Osteoblast (primary cell): ENCODE data around the gene SMIM23. TPM values are rescaled to one million over a fixed set of nuclear protein-coding genes. Genes with fewer than 3 reads are reported as not detected.

Source experiments
- DNase-seq: peaks from one replicate; pipeline ENCODE4 v3.0.0; 2011; ENCODE audit warnings: low spot score, mixed read lengths; ENCODE audit not compliant: insufficient read length; ENCODE audit errors: missing footprints
- H2AFZ ChIP-seq: 2 replicates; pipeline ENCODE4 v1.6.0; 2011; ENCODE audit warnings: mild to moderate bottlenecking, low read length
- H3K27ac ChIP-seq: 2 replicates; pipeline ENCODE4 v1.5.1; 2011; ENCODE audit warnings: mild to moderate bottlenecking, low read depth, low read length, moderate library complexity
- H3K27me3 ChIP-seq: 2 replicates; pipeline ENCODE4 v1.6.0; 2012; ENCODE audit warnings: mild to moderate bottlenecking, control low read depth, inconsistent platforms, low read length, moderate library complexity; ENCODE audit not compliant: insufficient read depth
- H3K36me3 ChIP-seq: 2 replicates; pipeline ENCODE4 v1.5.1; 2011; ENCODE audit warnings: mild to moderate bottlenecking, low read length, control low read depth, moderate library complexity; ENCODE audit not compliant: insufficient read depth
- H3K4me1 ChIP-seq: 2 replicates; pipeline ENCODE4 v1.5.1; 2011; ENCODE audit warnings: mild to moderate bottlenecking, low read length, control low read depth, moderate library complexity; ENCODE audit not compliant: insufficient read depth
- H3K4me2 ChIP-seq: 2 replicates; pipeline ENCODE4 v1.6.0; 2011; ENCODE audit warnings: mild to moderate bottlenecking, low read length; ENCODE audit not compliant: insufficient read depth
- H3K4me3 ChIP-seq: fragments of 200-600 bp; sonication (generic); 3 replicates; pipeline ENCODE4 v1.5.1; 2012; ENCODE audit warnings: mild to moderate bottlenecking, low read length, inconsistent platforms; ENCODE audit not compliant: insufficient read depth
- H3K79me2 ChIP-seq: 2 replicates; pipeline ENCODE4 v1.6.0; 2012; ENCODE audit warnings: mild to moderate bottlenecking, low read length, control low read depth, inconsistent platforms; ENCODE audit not compliant: insufficient read depth
- H3K9me3 ChIP-seq: 2 replicates; pipeline ENCODE4 v1.5.1; 2011; ENCODE audit warnings: low read depth, low read length, control low read depth
- H4K20me1 ChIP-seq: 2 replicates; pipeline ENCODE4 v1.6.0; 2012; ENCODE audit warnings: mild to moderate bottlenecking, low read length, control low read depth; ENCODE audit not compliant: insufficient read depth
- total RNA-seq: library from RNA; depleted of rRNA; stranded (reverse); fragments of >200 nt; gene quantifications from 2 replicates; pipeline ENCODE4 v1.2.3, GENCODE V29; 2012
- TF ChIP-seq, protein P1 (sequence below): IDR thresholded peaks from 2 replicates; pipeline ENCODE4 v1.5.1; 2011; ENCODE audit warnings: mild to moderate bottlenecking, low read depth, low read length, moderate library complexity; ENCODE audit errors: extremely low read depth

Gene SMIM23
- total RNA-seq, 1 donor = not detected

DNA sequence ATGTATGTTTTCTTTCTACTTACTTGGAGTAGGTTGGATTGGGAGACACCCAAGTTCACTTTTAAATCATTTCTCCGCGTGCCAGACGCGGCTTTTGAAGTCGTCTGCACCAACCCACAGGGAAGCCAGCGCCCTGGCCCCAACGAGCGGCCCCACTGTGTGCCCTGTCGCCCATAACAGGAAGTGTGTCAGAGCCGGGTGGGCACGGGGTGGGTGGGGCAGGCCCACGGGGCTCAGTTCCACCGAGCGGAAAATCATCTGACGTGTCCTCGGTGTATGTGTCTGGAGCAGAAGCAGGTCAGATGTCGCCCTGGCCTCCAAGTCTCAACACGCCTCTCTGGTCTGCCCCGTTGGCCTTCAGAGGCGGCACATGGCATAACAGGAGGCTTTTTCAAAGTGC is 22.7 kb upstream of the SMIM23 start:
- TF ChIP-seq, protein P1, sequence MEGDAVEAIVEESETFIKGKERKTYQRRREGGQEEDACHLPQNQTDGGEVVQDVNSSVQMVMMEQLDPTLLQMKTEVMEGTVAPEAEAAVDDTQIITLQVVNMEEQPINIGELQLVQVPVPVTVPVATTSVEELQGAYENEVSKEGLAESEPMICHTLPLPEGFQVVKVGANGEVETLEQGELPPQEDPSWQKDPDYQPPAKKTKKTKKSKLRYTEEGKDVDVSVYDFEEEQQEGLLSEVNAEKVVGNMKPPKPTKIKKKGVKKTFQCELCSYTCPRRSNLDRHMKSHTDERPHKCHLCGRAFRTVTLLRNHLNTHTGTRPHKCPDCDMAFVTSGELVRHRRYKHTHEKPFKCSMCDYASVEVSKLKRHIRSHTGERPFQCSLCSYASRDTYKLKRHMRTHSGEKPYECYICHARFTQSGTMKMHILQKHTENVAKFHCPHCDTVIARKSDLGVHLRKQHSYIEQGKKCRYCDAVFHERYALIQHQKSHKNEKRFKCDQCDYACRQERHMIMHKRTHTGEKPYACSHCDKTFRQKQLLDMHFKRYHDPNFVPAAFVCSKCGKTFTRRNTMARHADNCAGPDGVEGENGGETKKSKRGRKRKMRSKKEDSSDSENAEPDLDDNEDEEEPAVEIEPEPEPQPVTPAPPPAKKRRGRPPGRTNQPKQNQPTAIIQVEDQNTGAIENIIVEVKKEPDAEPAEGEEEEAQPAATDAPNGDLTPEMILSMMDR = no peak
- peaks cover 6% of the 10 kb centered on the region for H3K4me1 ChIP-seq

DNA sequence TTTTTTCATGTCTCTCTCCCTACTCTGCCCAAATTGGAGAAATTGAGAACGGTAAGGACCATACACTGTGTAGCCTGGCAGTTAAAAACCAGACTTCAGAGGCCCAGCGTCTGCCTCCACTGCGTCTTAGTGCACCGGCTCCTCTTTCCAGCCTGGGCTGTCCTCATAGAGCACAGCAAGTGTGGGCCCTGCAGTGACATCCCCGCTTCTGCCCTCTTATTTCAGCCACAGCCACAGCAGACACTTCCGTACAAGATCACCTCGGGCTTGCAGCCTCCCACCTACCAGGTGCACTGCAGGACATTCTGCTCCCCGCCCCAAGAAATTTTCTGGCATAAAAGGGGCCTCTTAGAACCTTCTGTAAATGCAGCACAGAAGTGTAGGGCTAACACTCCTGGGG is 21.4 kb upstream of the SMIM23 start:
- Histone ChIP-seq H3K9me3 (no peaks in the 10 kb centered on the region), H3K79me2 (no peaks in the 10 kb centered on the region), H4K20me1 (no peaks in the 10 kb centered on the region), H2AFZ (no peak overlapping the region), H3K4me3 (no peak overlapping the region), H3K4me2 (no peak overlapping the region), H3K27me3 (peaks cover 21% of the 10 kb centered on the region), H3K36me3 (no peaks in the 10 kb centered on the region), H3K27ac (no peak overlapping the region), H3K4me1 (no peaks in the 10 kb centered on the region)
- TF ChIP-seq, protein P1 = no peak
- DNase-seq = no peak

More for the DNA sequence above, 22.7 kb upstream of the SMIM23 start:
- DNase-seq = no peak
- no peaks in the 10 kb centered on the region for H4K20me1 ChIP-seq
- no peak overlapping the region for H2AFZ ChIP-seq
- no peaks in the 10 kb centered on the region for H3K36me3 ChIP-seq
- no peaks in the 10 kb centered on the region for H3K9me3 ChIP-seq
- H3K4me2 ChIP-seq = no peak overlapping the region
- H3K4me3 ChIP-seq = no peak overlapping the region
- H3K27me3 ChIP-seq = peaks cover 21% of the 10 kb centered on the region
- H3K27ac ChIP-seq = no peak overlapping the region
- H3K79me2 ChIP-seq = no peaks in the 10 kb centered on the region

DNA sequence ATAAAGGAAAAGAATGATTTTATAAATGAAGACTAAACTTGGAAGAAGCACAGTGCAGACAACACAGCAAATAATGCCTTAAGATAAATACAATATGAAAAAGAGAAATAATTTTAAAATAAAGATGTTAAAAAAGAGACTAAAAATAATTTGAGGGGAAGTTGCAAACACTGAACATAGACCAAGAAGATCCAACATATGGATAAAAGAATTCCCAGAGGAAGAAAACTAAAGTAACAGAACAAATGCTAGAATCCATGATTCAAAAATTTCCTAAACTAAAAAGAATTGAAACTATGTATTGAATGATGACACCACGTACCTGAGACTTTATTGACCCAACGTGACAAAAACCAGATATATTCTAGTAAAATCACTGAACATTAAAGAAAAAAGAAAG is 18.7 kb upstream of the SMIM23 start:
- no peak overlapping the region for H3K4me2 ChIP-seq
- no peak overlapping the region for H3K4me3 ChIP-seq
- H2AFZ ChIP-seq = no peak overlapping the region
- no peaks in the 10 kb centered on the region for H3K4me1 ChIP-seq
- H3K36me3 ChIP-seq = no peaks in the 10 kb centered on the region
- H4K20me1 ChIP-seq = no peaks in the 10 kb centered on the region
- no peak overlapping the region for H3K27ac ChIP-seq
- H3K79me2 ChIP-seq = no peaks in the 10 kb centered on the region
- peaks cover 21% of the 10 kb centered on the region for H3K27me3 ChIP-seq
- TF ChIP-seq, protein P1 = no peak
- DNase-seq = no peak
- no peaks in the 10 kb centered on the region for H3K9me3 ChIP-seq

DNA sequence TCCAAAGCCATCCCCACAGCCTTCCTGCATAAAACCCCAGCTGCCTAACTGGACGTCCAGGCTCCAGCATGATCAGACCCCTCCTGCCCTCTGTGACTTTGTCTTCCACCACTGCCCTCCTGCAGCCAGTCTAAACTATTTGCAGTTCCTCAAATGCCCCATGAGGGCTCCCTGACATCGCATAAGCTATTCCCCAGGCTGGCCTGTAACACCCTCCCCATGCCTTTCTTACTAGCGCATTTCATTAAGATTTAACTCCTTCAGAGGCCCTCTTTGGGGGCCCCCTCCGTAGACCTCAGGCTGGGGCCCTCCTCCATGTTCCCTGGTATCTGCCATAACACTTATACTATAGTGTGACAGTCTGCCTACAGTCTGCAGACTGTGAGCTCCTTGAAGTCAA is 15.5 kb upstream of the SMIM23 start:
- Histone ChIP-seq H3K27ac (no peak overlapping the region), H3K4me1 (no peaks in the 10 kb centered on the region)
- DNase-seq = no peak

More for the DNA sequence above, 15.5 kb upstream of the SMIM23 start:
- Histone ChIP-seq H3K36me3 (no peaks in the 10 kb centered on the region), H3K79me2 (no peaks in the 10 kb centered on the region), H3K4me2 (no peak overlapping the region), H3K27me3 (peaks cover 10% of the 10 kb centered on the region), H3K9me3 (no peaks in the 10 kb centered on the region), H3K4me3 (no peak overlapping the region), H2AFZ (no peak overlapping the region), H4K20me1 (no peaks in the 10 kb centered on the region)
- TF ChIP-seq, protein P1 = no peak
